Prostate gland (tissue), 2 donors: Measurements from ENCODE around the gene COX10.

ENCODE experiments used
- POLR2A ChIP-seq: fragments of 450-650 bp; IDR thresholded peaks from one replicate; pipeline ENCODE4 v1.6.1; 2016; ENCODE audit warnings: antibody characterized with exemption, mild to moderate bottlenecking
- POLR2AphosphoS5 ChIP-seq: sonication (generic); formaldehyde crosslinking; IDR thresholded peaks from one replicate; pipeline ENCODE4 v1.6.1; 2017; ENCODE audit warnings: antibody characterized with exemption
- TF ChIP-seq, protein P1 (sequence below), 4 experiments: fragments of 200-600 bp in 2 of 4; fragments of 450-650 bp in 2 of 4; sonication (generic) in 2 of 4; IDR thresholded peaks; 1 replicate in 3 of 4; 2 replicates in 1 of 4; pipeline ENCODE4 v1.5.1; 2016 to 2019; ENCODE audit warnings: antibody characterized with exemption in 4 of 4, mild to moderate bottlenecking in 2 of 4, moderate library complexity in 2 of 4

DNA sequence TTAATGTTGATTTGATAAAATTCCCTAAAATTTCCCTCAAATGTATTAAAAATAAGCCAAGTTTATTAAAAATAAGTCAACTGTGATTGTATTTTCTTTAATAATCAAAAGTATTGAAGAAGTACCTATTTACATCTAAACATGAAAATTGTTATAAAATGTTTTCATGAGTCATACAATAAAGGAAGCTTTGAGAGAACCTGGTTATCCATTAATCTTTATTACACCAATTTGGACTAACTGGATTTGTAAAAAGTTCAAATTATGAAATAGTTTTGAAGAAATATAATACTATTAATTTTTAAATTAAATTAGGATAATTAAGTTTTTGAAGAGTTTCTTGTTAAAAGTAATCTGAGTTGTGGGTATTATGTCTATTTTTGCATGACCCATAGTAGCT lies 63.8 kb downstream of the COX10 start:
- TF ChIP-seq, protein P1, sequence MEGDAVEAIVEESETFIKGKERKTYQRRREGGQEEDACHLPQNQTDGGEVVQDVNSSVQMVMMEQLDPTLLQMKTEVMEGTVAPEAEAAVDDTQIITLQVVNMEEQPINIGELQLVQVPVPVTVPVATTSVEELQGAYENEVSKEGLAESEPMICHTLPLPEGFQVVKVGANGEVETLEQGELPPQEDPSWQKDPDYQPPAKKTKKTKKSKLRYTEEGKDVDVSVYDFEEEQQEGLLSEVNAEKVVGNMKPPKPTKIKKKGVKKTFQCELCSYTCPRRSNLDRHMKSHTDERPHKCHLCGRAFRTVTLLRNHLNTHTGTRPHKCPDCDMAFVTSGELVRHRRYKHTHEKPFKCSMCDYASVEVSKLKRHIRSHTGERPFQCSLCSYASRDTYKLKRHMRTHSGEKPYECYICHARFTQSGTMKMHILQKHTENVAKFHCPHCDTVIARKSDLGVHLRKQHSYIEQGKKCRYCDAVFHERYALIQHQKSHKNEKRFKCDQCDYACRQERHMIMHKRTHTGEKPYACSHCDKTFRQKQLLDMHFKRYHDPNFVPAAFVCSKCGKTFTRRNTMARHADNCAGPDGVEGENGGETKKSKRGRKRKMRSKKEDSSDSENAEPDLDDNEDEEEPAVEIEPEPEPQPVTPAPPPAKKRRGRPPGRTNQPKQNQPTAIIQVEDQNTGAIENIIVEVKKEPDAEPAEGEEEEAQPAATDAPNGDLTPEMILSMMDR (IDR thresholded peaks at IDR 0.05), result no peak
- TF ChIP-seq POLR2A, result no peak
- no peak for TF ChIP-seq POLR2AphosphoS5
